H1 (cell line): ENCODE measurements around the gene CSN3. TPM values are rescaled to one million over a fixed set of nuclear protein-coding genes. Genes with fewer than 3 reads are reported as not detected.

Source experiments
- CTCF ChIA-PET: fragments of 300-600 bp; sonication (Branson Sonifier 250); formaldehyde crosslinking; loops from one replicate; lab custom pipeline; 2021; ENCODE audit not compliant: partially characterized antibody; lab: Charles Lee
- POLR2A ChIA-PET: fragments of 300-600 bp; sonication (Branson Sonifier 250); formaldehyde crosslinking; loops from one replicate; lab custom pipeline; 2021; ENCODE audit warnings: inconsistent platforms; ENCODE audit not compliant: partially characterized antibody; lab: Charles Lee
- DNase-seq, 2 experiments: peaks; one replicate each; pipeline versions ENCODE4 v3.0.0 to v3.0.0-alpha.2; 2010 to 2022; ENCODE audit warnings: low spot score in 2 of 2, low read depth in 1 of 2, mixed read lengths in 1 of 2
- FAIRE-seq: peaks from 2 replicates; lab custom pipeline; 2011; peaks lifted over from hg19 to GRCh38; lab: Jason Lieb, UNC
- H2AFZ ChIP-seq: 2 replicates; pipeline ENCODE4 v1.8.1; 2012; ENCODE audit warnings: low read length, inconsistent platforms
- H2AK5ac ChIP-seq: 2 replicates; pipeline ENCODE4 v1.6.1; 2013; ENCODE audit warnings: low read depth, low read length
- H2BK120ac ChIP-seq: replicated peaks from 2 replicates; pipeline ENCODE3; 2013; ENCODE audit warnings: low read depth, low read length, inconsistent platforms
- H2BK12ac ChIP-seq: 2 replicates; pipeline ENCODE4 v1.6.1; 2013; ENCODE audit warnings: low read depth, low read length
- H2BK15ac ChIP-seq: 2 replicates; pipeline ENCODE4 v1.6.1; 2013; ENCODE audit warnings: low read length
- H2BK20ac ChIP-seq: 2 replicates; pipeline ENCODE4 v1.6.1; 2013; ENCODE audit warnings: low read length
- H2BK5ac ChIP-seq: 2 replicates; pipeline ENCODE4 v1.6.1; 2013; ENCODE audit warnings: low read depth, low read length
- H3K14ac ChIP-seq: 2 replicates; pipeline ENCODE4 v1.6.1; 2013; ENCODE audit warnings: inconsistent platforms; ENCODE audit not compliant: insufficient read length
- H3K18ac ChIP-seq: 2 replicates; pipeline ENCODE4 v1.6.1; 2013; ENCODE audit warnings: low read length; ENCODE audit errors: extremely low read depth
- H3K23ac ChIP-seq: 2 replicates; pipeline ENCODE4 v1.6.1; 2013; ENCODE audit warnings: inconsistent platforms; ENCODE audit not compliant: insufficient read length
- H3K23me2 ChIP-seq: 2 replicates; pipeline ENCODE4 v1.6.1; 2013; ENCODE audit warnings: low read depth, low read length
- H3K27ac ChIP-seq: 2 replicates; pipeline ENCODE4 v1.6.1; 2011; ENCODE audit warnings: low read depth, low read length, inconsistent platforms
- H3K27me3 ChIP-seq, 4 experiments: replicated peaks in 1 of 4; 1 replicate in 1 of 4; 2 replicates in 3 of 4; pipeline versions ENCODE4 v1.6.1 to v1.8.1; 2011 to 2013; ENCODE audit warnings: low read length in 3 of 4, mild to moderate bottlenecking in 3 of 4, inconsistent platforms in 2 of 4, mixed read lengths in 2 of 4, moderate library complexity in 1 of 4; ENCODE audit not compliant: control insufficient read depth in 3 of 4, insufficient read depth in 3 of 4; ENCODE audit errors: extremely low read depth in 1 of 4
- H3K36me3 ChIP-seq, 4 experiments: 2 replicates each; pipeline versions ENCODE4 v1.6.1 to v1.8.1; 2011 to 2013; ENCODE audit warnings: mild to moderate bottlenecking in 4 of 4, low read length in 3 of 4, moderate library complexity in 2 of 4, control low read depth in 1 of 4, inconsistent platforms in 1 of 4; ENCODE audit not compliant: insufficient read depth in 4 of 4, control insufficient read depth in 2 of 4
- H3K4ac ChIP-seq: replicated peaks from 2 replicates; pipeline ENCODE3; 2013; ENCODE audit warnings: low read length, low read depth, mixed read lengths, inconsistent platforms; ENCODE audit not compliant: insufficient read length
- H3K4me1 ChIP-seq, 4 experiments: replicated peaks in 1 of 4; 1 replicate in 1 of 4; 2 replicates in 3 of 4; pipeline versions ENCODE4 v1.6.1 to v1.8.1; 2011 to 2013; ENCODE audit warnings: low read length in 3 of 4, inconsistent platforms in 2 of 4, mixed read lengths in 1 of 4; ENCODE audit not compliant: insufficient read depth in 4 of 4, control insufficient read depth in 3 of 4
- H3K4me2 ChIP-seq, 2 experiments: 2 replicates each; pipeline versions ENCODE4 v1.6.1 to v1.8.1; 2011 to 2013; ENCODE audit warnings: low read depth in 2 of 2, low read length in 2 of 2, control low read depth in 1 of 2, inconsistent platforms in 1 of 2, mild to moderate bottlenecking in 1 of 2; ENCODE audit not compliant: insufficient read depth in 1 of 2
- H3K4me3 ChIP-seq, 4 experiments: fragments of 200-600, 300-600 bp in 1 of 4; sonication (generic), shearing (Covaris generic), sonication (Bioruptor Twin) in 1 of 4; 2 replicates each; pipeline versions ENCODE4 v1.5.1 to v1.8.1; 2011 to 2016; ENCODE audit warnings: low read length in 4 of 4, low read depth in 3 of 4, control low read depth in 2 of 4, inconsistent platforms in 2 of 4, mild to moderate bottlenecking in 2 of 4, mixed read lengths in 1 of 4, moderate library complexity in 1 of 4; ENCODE audit not compliant: insufficient read depth in 2 of 4; ENCODE audit errors: extremely low read depth in 1 of 4
- H3K56ac ChIP-seq: replicated peaks from 2 replicates; pipeline ENCODE3; 2013; ENCODE audit warnings: low read depth, mild to moderate bottlenecking, mixed read lengths, low read length, inconsistent platforms; ENCODE audit not compliant: insufficient read length
- H3K79me1 ChIP-seq: 2 replicates; pipeline ENCODE4 v1.6.1; 2013; ENCODE audit warnings: low read depth, low read length, control low read depth
- H3K79me2 ChIP-seq, 2 experiments: 2 replicates each; pipeline versions ENCODE4 v1.6.1 to v1.8.1; 2012 to 2013; ENCODE audit warnings: low read length in 2 of 2, mild to moderate bottlenecking in 2 of 2, inconsistent platforms in 1 of 2; ENCODE audit not compliant: insufficient read depth in 2 of 2, control insufficient read depth in 1 of 2
- H3K9ac ChIP-seq, 4 experiments: replicated peaks in 1 of 4; 1 replicate in 1 of 4; 2 replicates in 3 of 4; pipeline versions ENCODE4 v1.6.1 to v1.8.1; 2011 to 2013; ENCODE audit warnings: low read depth in 3 of 4, low read length in 3 of 4, control low read depth in 2 of 4, mild to moderate bottlenecking in 2 of 4, moderate library complexity in 2 of 4, inconsistent platforms in 1 of 4; ENCODE audit errors: extremely low read depth in 1 of 4
- H3K9me3 ChIP-seq, 2 experiments: 2 replicates each; pipeline versions ENCODE4 v1.6.1 to v1.8.1; 2012 to 2013; ENCODE audit warnings: mild to moderate bottlenecking in 2 of 2, moderate library complexity in 2 of 2, control low read depth in 1 of 2, inconsistent platforms in 1 of 2, low read depth in 1 of 2, low read length in 1 of 2, mixed read lengths in 1 of 2; ENCODE audit not compliant: insufficient read depth in 2 of 2
- H4K20me1 ChIP-seq, 2 experiments: replicated peaks in 1 of 2; 2 replicates each; pipeline versions ENCODE3 to v1.8.1; 2011 to 2013; ENCODE audit warnings: inconsistent platforms in 2 of 2, low read length in 2 of 2, mild to moderate bottlenecking in 1 of 2; ENCODE audit not compliant: insufficient read depth in 2 of 2, control insufficient read depth in 1 of 2
- H4K5ac ChIP-seq: 2 replicates; pipeline ENCODE4 v1.6.1; 2013; ENCODE audit warnings: low read length, low read depth, mixed read lengths, inconsistent platforms; ENCODE audit not compliant: insufficient read length
- H4K8ac ChIP-seq: 2 replicates; pipeline ENCODE4 v1.8.0; 2013; ENCODE audit warnings: mild to moderate bottlenecking, moderate library complexity, low read length, inconsistent platforms; ENCODE audit not compliant: insufficient read depth; ENCODE audit errors: extremely low read depth
- H4K91ac ChIP-seq: replicated peaks from 2 replicates; pipeline ENCODE3; 2013; ENCODE audit warnings: low read length, mixed read lengths, inconsistent platforms; ENCODE audit not compliant: insufficient read length
- CBX8 ChIP-seq: fragments of 300-800, 300-1000 bp; sonication (generic); IDR thresholded peaks from 2 replicates; pipeline ENCODE4 v1.7.1; 2016; ENCODE audit warnings: low read depth, low read length, borderline replicate concordance
- E2F6 ChIP-seq: IDR thresholded peaks from 2 replicates; pipeline ENCODE4 v1.6.1; 2012; ENCODE audit warnings: inconsistent platforms
- GABPA ChIP-seq: IDR thresholded peaks from 2 replicates; pipeline ENCODE4 v1.6.1; 2011; ENCODE audit warnings: mild to moderate bottlenecking, low read length, moderate library complexity, borderline replicate concordance; ENCODE audit not compliant: insufficient read depth
- POLR2A ChIP-seq, 2 experiments: IDR thresholded peaks; 1 replicate in 1 of 2; 2 replicates in 1 of 2; pipeline ENCODE4 v1.6.1; 2011; ENCODE audit warnings: low read depth in 2 of 2, low read length in 2 of 2, mild to moderate bottlenecking in 2 of 2; ENCODE audit errors: control extremely low read depth in 1 of 2
- RFX5 ChIP-seq: IDR thresholded peaks from 2 replicates; pipeline ENCODE4 v1.6.1; 2011; ENCODE audit warnings: low read depth, low read length, improper control_type of control experiment, borderline replicate concordance
- SIN3A ChIP-seq, 2 experiments: IDR thresholded peaks in 1 of 2; conservative IDR thresholded peaks in 1 of 2; 2 replicates each; pipeline ENCODE4 v1.6.1; 2011 to 2012; ENCODE audit warnings: low read length in 2 of 2, improper control_type of control experiment in 1 of 2, low read depth in 1 of 2, mild to moderate bottlenecking in 1 of 2
- SIRT6 ChIP-seq: IDR thresholded peaks from one replicate; pipeline ENCODE4 v1.7.1; 2012; ENCODE audit warnings: low read length, inconsistent platforms
- TAF1 ChIP-seq: IDR thresholded peaks from 2 replicates; pipeline ENCODE4 v1.6.1; 2011; ENCODE audit warnings: mild to moderate bottlenecking, low read depth, low read length
- TCF12 ChIP-seq: IDR thresholded peaks from 2 replicates; pipeline ENCODE4 v1.6.1; 2011; ENCODE audit warnings: low read depth, mild to moderate bottlenecking, low read length
- USF2 ChIP-seq: IDR thresholded peaks from 2 replicates; pipeline ENCODE4 v1.6.1; 2011; ENCODE audit warnings: low read length, improper control_type of control experiment
- YY1 ChIP-seq: IDR thresholded peaks from 2 replicates; pipeline ENCODE4 v1.6.1; 2011; ENCODE audit warnings: low read depth, mild to moderate bottlenecking, low read length
- ZNF274 ChIP-seq: IDR thresholded peaks from 2 replicates; pipeline ENCODE4 v1.7.0; 2012; ENCODE audit warnings: low read length, borderline replicate concordance; ENCODE audit errors: extremely low read depth
- WGBS, 2 experiments: shearing (Covaris generic) in 1 of 2; methylation state at CpG; one replicate each; pipeline versions ENCODE4 v1.1.6 to v1.1.7; 2013 to 2015; ENCODE audit warnings: low lambda C conversion rate in 2 of 2, mixed read lengths in 2 of 2, inconsistent platforms in 1 of 2, low coverage in 1 of 2, missing lambda C conversion rate in 1 of 2; ENCODE audit not compliant: insufficient replicate concordance in 2 of 2, insufficient coverage in 1 of 2, insufficient read length in 1 of 2; ENCODE audit errors: extremely low coverage in 1 of 2, missing lambda C conversion rate in 1 of 2; 5-methylcytosine and 5-hydroxymethylcytosine counted together
- polyA plus RNA-seq, 7 experiments: library from polyadenylated mRNA; depleted of rRNA in 3 of 7; stranded (reverse) in 5 of 7; unstranded in 2 of 7; fragments of >200 nt in 5 of 7; fragments of 200-250 nt in 2 of 7; gene quantifications; 1 replicate in 5 of 7; 2 replicates in 1 of 7; 4 replicates in 1 of 7; pipeline versions ENCODE4 v1.2.1 to v1.2.3, GENCODE V29; 2011 to 2013; ENCODE audit warnings: missing spikeins in 2 of 7, mixed read lengths in 2 of 7
- total RNA-seq: library from RNA; stranded (reverse); fragmentation: NEBNext Ultra II Directional; extraction: Animal tissue kit (Norgen Biotek cat#: 25700); gene quantifications from 2 replicates; pipeline ENCODE4 v1.2.1, GENCODE V29; 2021

Gene CSN3
- total and polyA plus RNA-seq, 2 of the 8 experiments (the other 6 are each of a cell fraction or from before 2014, with no cell fraction given) = not detected

- Histone ChIP-seq H3K9ac (no peak overlapping the region), H4K8ac (no peak overlapping the region), H3K4me2 (no peak overlapping the region), H4K5ac (no peak overlapping the region), H2AFZ (no peak overlapping the region), H3K23ac (no peak overlapping the region), H3K79me2 (no peaks in the 10 kb centered on the region), H3K27me3 (no peaks in the 10 kb centered on the region), H2BK5ac (no peak overlapping the region), H3K36me3 (no peaks in the 10 kb centered on the region), H3K4ac (no peak overlapping the region), H3K23me2 (no peaks in the 10 kb centered on the region; the same call in 1 of the 2 replicates), H3K9me3 (no peaks in the 10 kb centered on the region), H3K4me1 (no peaks in the 10 kb centered on the region), H2BK15ac (no peak overlapping the region), H3K4me3 (no peak overlapping the region), H4K91ac (no peak overlapping the region), H2AK5ac (no peak overlapping the region), H3K56ac (no peak overlapping the region), H2BK120ac (no peak overlapping the region), H2BK20ac (no peak overlapping the region), H3K18ac (no peak overlapping the region), H3K27ac (no peak overlapping the region), H3K79me1 (no peaks in the 10 kb centered on the region), H4K20me1 (no peaks in the 10 kb centered on the region), H3K14ac (no peak overlapping the region), H2BK12ac (no peak overlapping the region)
- no peak for FAIRE-seq
- DNase-seq = no peak
- WGBS, 2 experiments = 80% methylated on average over 2 of the region's 2 CpGs; no CpG with 5 or more reads in 1 of the 2 experiments
- ChIA-PET POLR2A (no interaction called here), CTCF (no interaction called here)
- TF ChIP-seq SIRT6 = no peak
- no peak for TF ChIP-seq USF2
- TF ChIP-seq TCF12 = no peak
- no peak for TF ChIP-seq RFX5
- no peak for TF ChIP-seq POLR2A (IDR thresholded peaks at IDR 0.05; ENCODE audit: control extremely low read depth in 1 of 2, low read depth in 2 of 2, low read length in 2 of 2)
- TF ChIP-seq YY1 = no peak
- TF ChIP-seq CBX8 = no peak
- no peak for TF ChIP-seq SIN3A (conservative IDR thresholded peaks at IDR 0.05 in 1 of 2, IDR thresholded peaks at IDR 0.05 in 1 of 2; ENCODE audit: low read depth in 1 of 2, low read length in 2 of 2)
- TF ChIP-seq GABPA = no peak
- TF ChIP-seq ZNF274 = no peak
- TF ChIP-seq TAF1 = no peak
- no peak for TF ChIP-seq E2F6
Measured at GRCh38 chr4:70277121-70277520, 34.7 kb downstream of the CSN3 start.
